Measurements from ENCODE around the gene PIK3CD. TPM values are rescaled to one million over a fixed set of nuclear protein-coding genes. Genes with fewer than 3 reads are reported as not detected.

PIK3CD gene
- total RNA-seq: 6.2 and 8.9 TPM in 2 replicates

GRCh38 chr1:9651565-9652378 lies at the start of gene PIK3CD:
PIK3CD (plus strand) TSS chr1:9651731; CDS start chr1:9710456, 58,725 bp downstream.

Other genes with a start within 250 kb of the PIK3CD start
- gene SLC25A33, start 112.3 kb upstream of the PIK3CD start, total RNA-seq: 7.7 and 8.3 TPM in 2 replicates
- 4.7 and 6.2 TPM in 2 replicates for gene TMEM201, start 62.8 kb upstream of the PIK3CD start, total RNA-seq
- gene CLSTN1, start 172.2 kb downstream of the PIK3CD start, total RNA-seq: 77.5 and 138 TPM in 2 replicates

All from uterine smooth muscle cell (primary cell).